HG02973 (cell line): ENCODE results near the gene METRN.
"Not testable (repeated sequence)": the region's sequence is repeated elsewhere in the genome, so short reads cannot be mapped to it uniquely, and the experiment has no call there.

Experiments used
- ATAC-seq: cut with Tn5 transposase; IDR thresholded peaks from one replicate; pipeline ENCODE4 v1.9.1; 2021; ENCODE audit warnings: moderate library complexity; ENCODE audit not compliant: unreplicated experiment

METRN gene

DNA sequence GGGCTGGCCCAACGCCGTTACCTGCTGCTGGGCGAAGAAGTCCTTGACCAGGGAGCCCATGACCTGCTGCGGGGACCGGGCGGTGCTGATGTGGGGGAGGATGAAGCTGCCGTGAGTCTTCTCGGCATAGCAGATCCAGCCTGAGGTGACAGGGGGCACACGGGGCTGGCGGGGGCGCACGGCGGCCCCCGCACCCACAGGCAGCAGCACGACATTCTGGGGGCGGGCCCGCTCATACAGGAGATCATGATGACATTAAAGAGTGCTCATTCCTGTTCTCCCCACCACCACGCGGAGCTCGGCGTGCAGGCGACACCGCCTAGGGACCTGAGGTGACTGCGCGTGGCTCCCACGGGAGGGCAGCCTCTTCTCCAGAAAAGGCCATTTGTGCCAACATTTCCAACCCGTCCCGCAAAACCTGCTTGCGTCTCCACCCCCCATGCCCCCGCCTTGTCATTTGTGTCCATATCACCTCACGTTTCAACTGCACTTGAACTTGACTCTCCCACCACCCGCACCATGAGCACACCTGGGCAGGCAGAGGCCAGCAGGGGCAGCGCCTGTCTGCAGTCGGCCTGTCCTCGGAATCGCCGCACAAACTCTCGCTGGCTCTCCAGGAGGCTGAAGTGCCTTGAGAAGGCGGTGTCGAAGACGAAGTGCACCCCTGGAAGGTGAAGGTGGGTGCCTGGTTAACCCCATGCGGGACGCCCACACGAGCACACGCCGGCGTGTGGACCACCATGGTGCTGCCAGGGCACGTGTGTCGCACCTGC is 19.5 kb downstream of the METRN start:
- ATAC-seq: no peak

DNA sequence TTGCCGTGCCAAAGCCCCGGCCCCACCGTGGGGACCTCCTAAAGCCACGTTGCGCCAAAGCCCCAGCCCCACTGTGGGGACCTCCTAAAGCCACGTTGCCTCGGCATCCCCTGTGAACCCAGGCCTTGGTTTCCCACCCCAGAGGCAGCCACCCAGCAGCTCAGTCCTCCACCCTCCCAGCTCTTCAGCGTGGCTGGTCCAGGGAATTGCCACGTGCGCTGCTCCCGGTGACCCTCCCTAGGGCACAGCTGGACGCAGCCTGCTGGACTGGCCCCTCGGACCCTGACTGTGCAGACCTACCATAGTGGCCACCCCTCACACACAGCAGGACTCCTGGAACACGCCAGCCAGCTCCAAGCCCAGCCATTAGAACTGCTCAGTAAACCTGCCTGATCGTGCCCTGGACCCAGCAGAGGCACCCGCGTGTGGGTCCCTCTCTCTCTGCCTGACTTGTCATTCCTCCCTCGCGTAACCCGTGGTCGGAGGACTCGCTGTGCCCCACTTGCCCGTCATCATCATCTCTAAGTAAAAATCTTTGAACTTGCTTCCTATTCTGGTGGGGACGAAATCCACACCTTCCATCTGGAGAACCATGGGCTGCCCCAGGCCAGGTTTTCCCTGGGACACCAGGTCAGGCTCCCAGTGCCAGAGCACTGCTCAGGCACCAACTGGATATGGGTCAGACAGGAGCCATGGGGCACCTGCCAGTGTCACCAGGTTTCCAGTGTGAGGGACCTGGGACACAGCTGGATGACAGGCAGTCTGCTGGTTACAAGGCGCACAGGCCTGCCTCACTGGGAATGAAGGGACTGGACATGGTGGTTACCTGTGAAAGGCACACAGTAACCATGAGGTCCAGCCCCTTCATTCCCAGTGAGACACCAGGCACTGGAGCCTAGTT is 20.3 kb downstream of the METRN start:
- ATAC-seq: no peak

DNA sequence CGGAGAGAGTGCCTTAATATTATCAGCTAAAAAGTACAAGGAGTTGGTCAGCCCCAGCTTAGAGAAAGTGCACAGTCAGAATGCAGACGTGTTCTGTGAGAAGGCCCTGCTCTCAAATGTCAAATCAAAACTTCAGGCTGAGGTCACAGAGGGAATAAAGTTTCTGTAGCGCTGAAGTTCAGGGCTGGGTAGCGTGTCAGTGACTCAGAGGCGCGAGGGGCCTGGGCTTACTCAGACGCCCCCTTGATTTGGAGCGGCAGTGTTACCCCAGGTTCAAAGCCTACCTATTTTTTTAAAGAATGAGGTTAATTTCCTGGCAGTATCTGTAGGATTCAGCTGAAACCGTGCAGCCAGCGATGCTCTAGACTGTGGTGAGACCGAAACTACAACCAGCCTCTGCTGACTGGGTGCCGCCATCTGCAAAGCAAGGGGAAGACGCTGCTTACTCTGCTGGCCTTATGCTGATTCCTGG is 21.1 kb downstream of the METRN start:
- ATAC-seq: no peak

DNA sequence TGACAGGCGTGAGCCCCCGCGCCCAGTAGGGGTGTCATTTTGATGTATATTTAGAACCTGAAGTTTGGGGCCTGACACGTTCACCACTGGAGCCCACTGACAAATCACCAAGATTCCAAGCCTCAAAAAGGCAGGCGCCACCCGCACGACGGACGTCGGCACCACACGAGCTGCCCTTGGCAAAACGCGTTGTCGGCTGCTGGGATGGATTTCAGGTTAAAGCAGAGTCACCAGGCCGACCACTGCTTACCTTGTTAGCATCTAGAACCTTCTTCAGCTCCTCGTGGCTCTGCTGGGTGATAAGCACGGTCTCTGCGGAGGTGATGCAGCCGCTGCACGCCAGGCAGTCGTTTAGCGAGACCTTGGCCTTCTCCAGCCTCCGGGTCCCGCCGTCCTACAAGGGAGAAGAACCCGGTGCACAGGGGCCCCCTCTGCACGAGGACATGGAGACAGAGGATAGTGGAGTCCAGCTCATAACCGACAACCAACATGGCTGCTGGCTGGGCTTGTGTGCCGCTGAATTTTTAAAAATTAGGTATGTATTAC is 22.1 kb downstream of the METRN start:
- no peak for ATAC-seq

DNA sequence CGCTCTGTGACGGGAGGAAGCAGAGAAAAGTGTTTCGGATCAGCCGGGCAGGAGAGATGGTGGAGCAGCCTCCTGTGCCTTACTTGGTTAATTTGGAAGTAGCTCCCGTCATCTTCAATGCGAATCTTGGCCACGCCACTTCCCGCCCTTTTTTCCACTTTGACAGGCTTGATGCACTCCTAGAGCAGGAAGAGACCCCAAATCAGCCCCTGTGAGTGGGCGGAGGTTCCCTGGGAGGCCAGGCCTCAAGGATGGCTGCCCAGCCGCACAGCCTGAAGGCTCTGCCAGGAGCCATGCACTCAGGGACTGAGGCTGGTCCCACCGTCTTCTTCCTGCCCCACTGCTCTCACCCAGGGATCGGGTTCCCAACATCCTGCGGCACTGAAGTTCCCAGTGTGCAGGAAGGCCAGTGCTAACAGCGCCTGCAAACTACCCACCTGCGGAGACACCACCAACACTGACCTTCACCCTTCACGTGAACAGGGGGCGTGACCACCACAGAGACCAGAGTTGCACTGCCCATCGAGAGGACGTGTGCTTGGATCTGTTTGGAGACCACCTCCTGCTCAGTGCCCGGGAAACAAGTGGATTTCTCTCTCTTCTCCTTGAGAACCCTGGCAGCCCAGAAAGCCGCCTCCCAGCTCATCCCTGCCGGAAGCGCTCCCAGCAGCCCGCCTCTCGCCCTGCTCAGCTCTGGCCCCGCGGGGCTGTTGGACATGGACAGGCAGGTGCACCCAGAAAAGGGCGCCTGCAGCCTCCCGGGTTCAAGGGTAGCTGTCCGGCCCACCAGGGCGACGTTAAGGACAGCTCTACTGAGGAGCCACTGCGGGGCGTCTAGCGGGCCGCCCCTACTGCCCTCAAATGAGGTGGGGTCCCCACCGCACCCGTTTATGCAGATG is 24.9 kb downstream of the METRN start:
- no peak for ATAC-seq

DNA sequence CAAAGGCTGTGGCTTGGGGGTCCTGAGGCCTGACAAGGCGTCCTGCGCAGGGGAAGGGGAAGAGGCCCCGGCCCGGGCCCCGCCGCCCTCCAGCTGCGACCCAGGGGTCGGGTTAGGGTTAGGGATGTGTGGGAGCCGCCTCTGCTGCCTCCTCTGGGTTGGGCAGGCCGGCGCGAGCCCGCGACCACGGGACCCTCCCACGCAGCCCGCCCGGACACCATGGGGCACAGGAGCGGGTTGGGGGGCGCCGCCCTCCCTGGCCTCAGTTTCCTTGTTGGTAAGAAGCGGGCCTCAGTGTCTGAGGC is 25.5 kb downstream of the METRN start:
- no peak for ATAC-seq

DNA sequence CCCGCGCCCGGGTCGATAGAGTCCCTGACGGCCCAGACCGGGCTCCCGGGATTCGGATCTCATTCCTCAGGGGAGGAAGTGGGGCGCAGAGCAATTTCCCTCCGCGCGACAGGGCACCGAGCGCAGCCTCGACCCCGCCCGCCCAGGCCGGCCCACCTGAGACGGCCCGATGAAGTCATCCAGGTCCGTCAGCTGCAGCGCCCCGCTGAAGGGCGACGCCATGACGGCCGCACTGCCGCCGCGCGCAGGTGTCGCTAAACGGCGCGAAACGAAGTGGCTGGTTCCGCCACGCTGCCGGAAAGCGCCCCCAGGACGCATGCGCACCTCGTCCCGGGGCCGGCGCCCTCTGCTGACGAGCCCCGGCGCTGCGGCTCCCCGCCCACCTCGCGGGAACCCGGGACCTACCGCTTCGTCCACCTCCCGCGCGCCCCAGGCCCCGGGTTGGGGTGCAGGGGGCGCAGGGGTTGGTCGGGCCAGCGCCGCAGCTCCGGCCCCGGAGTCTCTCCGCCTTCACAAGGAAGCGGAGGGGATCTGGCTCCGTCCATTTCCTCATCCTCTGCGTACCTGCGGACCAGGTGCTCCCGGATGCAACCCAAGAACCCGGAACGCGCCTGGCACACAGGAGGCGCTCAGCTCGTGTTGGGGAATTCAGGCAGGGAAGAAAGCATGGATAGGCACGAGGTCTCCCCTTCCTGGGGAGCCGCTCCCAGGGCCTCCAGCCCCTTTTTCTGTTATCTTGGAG is 26.0 kb downstream of the METRN start, which contains the start of gene CIAO3:
Gene CIAO3, minus strand, starts transcription at position 234 of the 742 bp plus-strand sequence. Its CDS starts 12 bp downstream, at position 222.
- peak; percentile 81 for ATAC-seq

DNA sequence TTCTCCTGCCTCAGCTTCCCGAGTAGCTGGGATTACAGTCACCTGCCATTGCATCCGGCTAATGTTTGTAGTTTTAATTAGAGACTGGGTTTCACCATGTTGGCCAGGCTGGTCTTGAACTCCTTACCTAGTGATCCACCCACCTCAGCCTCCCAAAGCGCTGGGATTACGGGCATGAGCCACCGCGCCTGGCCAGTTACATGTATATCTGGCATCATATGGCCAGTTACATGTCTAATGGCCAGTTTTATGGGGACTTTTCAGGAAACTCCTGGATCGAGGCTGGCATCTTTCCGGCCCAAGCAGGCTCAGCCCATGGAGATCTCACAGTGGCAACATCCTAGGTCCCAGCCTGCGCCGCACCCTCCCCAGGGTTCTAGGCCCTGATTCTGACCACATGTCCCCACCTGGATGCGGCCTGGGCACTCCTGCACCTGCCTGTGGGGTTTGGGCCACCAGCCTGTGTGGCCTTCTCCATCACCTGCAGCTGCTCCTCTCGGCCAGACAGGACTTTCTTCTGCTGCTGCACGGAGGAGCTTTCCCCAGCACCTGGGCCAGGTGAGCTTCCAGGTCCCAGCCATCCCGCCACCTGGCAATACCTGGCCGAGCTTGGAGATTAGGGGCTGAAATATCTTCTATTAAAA is 27.2 kb downstream of the METRN start:
- no peak for ATAC-seq

DNA sequence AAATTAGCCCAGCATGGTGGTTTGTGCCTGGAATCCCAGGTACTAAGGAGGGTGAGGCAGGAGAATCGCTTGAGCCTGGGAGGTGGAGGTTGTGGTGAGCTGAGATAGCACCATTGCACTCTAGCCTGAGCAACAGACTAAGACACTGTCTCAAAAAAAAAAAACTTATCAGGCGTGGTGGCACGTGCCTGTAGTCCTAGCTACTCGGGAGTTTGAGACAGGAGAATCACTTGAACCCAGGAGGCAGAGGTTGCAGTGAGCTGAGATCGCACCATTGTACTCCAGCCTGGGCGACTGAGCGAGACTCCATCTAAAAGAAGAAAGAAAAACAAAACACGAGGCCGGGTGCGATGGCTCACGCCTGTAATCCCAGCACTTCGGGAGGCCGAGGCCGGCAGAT is 28.0 kb downstream of the METRN start:
- not testable (repeated sequence) for ATAC-seq

DNA sequence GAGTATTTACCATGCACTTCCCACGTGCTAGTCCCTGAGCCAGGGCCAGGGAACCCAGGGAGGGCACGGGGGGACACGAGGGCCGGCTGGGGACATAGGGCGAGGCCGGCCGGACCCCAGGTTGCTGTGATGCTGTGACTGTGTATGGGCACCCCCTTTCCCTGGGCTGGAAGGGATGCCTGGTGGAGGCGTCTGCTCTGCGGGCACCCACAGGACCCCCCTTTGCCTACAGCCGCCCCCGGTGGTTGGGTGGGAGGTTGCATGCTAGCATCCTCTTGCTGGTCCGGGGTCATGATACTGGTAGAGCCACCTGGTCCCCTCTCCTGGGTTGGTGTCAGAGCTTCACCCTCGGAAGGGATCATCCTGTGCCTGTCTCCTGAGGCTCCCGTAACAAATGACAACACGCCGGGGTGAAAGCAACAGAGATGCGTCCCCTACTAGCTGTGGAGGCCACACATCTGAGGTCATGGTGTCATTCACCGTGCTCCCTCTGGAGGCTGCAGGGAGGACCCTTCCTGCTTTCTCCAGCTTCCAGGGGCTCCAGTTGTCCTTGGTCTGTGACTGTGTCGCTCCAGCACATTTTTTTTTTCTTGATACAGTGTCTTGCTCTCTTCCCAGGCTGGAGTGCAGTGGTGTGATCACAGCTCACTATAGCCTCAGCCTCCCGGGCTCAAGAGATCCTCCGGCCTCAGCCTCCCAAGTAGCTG is 29.0 kb downstream of the METRN start:
- ATAC-seq: no peak

DNA sequence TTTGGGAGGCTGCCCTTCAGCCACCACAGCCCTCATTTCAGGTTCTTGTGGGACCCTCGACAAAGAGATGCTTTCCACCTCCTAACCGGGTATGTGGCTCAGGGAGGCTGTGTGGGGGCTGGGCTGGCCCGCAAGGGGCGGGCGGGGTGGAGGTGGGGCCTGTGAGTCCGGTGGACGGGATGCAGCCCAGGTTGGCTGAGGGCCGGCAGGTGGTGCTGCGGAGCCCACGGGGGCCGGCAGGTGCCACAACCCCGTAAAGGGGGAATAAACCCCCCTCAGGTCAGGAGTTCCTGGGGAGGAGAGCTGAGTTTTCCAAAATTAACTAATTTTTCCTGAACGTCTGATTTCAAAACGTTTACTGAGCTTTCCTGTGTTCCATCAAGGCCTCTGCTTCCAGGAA is 30.8 kb downstream of the METRN start:
- ATAC-seq: no peak

DNA sequence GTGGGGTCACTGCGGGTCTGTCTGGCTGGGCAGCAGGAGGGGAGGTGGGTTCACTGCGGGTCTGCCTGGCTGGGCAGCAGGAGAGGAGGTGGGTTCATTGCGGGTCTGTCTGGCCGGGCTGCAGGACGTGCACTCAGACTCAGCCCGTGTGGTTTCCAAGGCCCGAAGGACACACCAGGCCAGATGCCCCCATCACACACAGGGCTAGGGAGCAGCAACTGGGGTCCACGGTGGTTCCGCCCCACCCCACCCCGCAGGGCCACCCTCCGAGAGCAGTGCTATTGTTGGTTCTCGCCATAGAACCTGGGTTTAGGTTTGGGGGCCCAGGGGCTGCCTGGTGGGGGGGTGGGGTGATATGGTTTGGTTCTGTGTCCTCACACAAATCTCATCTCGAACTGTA is 31.7 kb downstream of the METRN start:
- no peak for ATAC-seq

DNA sequence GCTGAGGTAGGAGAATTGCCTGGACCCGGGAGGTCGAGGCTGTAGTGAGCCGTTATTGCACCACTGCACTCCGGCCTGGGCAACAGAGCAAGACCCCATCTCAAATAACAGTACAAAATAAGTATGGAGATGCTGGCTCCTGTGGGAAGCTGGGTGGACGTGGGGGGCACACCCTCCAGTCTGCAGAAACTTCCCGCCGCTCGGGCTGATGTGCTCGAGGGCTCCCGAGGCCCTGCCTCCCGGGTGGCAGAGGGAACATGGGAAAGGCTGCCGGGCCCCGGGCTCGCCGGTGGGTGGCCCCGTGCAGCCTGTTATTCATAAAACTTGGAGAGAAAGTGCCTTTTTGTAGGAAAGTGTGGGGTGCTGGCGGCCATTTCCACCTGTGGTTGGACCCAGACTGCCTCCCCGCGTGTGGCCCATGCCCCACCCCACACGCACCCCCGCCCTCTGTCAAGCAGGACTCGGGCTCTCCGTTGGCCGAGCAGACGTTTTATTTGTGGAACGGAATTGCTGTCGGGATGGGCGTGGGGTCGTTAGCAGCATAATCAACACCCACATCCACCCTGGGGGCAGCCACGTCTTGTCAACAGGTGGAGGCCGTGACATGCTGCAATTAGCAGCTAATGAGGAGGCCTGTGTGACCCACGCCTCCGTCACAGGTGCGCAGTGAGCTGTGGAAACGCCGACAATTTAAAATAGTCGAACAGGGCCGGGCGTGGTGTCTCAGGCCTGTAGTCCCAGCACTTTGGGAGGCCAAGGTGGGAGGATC is 33.2 kb downstream of the METRN start:
- ATAC-seq: no peak

DNA sequence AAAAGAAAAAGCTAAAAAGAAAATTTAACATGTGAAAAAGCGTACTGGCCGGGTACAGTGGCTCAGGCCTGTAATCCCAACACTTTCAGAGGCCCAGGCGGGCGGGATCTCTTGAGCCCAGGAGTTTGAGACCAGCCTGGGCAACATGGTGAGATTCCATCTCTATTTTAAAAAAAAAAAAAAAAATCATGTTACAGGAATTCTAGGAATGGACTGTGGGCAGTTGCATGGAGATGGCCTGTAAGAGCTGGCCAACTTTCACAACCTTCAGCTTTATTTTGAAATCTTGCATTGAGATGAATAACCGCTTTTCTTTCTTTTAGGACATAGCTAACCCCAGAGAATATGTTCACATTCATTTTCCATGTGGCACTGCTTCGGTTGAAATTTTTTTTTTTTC is 34.1 kb downstream of the METRN start:
- ATAC-seq: no peak

DNA sequence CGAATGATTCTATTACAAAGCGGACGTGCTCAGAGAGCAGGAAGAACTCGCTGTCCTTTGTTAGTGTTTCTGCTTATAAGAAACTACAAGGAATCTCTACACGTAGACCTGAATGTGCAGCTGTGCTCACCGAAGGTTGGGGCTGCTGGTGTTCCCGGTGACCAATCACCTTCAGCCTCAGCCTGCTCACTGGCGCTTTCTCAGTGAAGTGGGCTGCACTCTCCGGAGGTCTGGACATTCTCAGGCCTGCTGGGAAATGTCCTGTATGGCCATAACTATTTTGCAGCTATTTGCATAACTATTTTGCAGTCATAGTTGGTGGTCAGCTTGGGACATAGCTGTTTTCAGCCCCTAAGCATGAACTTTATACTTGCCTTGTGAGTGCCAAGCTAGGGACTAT is 35.6 kb downstream of the METRN start:
- ATAC-seq: no peak

DNA sequence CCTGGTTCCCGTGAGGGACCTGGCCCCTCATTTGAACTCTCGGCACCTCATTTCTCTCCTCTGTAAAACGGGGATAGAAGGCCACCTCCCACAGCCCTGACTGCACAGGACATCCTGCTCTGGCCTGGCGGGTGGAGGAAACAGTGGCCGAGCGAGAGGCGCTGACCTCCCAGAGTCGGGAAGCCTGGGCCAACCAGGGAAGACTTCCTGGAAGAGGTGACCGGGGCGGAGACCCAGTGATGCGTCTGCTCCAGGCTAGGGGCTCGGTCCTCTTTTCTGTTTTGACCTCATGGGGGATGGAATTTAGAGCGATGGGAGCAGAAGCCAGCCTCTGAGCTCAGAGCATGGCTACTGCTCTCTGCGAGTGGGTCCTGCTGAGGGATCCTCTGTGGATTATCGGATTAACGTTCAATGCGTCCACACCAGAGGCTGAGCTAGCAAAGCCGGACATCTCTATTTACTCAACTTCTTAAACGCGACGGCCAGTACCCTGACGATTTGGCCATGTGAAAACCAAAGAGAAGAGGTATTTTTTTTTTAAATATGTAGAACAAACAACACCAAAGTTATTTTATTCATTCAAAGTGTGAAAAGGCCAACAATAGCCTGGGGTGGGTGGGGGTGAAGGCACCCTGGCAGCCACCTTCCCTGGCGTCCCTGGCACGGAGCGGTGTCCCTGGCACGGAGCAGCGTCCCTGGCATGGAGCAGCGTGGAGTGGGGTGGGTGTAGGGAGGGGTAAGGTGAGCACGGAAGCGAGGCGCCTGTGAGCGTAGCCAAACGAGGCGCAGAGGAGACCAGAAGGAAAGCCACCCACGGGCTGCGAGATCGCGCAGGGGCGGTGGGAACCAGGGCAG is 36.5 kb downstream of the METRN start:
- no peak for ATAC-seq

DNA sequence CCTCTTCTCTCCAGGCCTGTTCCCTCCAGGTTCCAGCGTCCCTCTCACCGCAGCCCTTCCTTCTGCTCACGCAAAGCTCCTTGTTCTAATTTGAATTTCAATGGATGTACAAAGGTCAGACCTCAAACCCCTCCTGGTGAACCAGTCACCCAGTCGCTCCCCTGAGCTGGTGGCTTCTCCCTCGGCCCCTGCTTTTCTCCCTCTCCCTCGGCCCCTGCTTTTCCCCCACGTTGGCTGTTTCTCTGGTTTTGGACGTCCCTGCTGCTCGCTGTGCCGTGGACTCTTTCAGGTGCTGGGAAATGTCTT is 37.0 kb downstream of the METRN start:
- no peak for ATAC-seq
